Mammary epithelial cell (primary cell): ENCODE data around the gene CCR3.

ENCODE experiments used
- CTCF ChIP-seq, 2 donors: IDR thresholded peaks in 1 of 2; conservative IDR thresholded peaks in 1 of 2; 2 replicates each; pipeline ENCODE4 v1.5.1; 2011 to 2012; ENCODE audit warnings: inconsistent platforms in 2 of 2, low read length in 2 of 2, mild to moderate bottlenecking in 2 of 2, control low read depth in 1 of 2, low read depth in 1 of 2; ENCODE audit not compliant: insufficient read depth in 1 of 2; ENCODE audit errors: extremely low read depth in 1 of 2
- EZH2 ChIP-seq: IDR thresholded peaks from 2 replicates; pipeline ENCODE4 v1.6.1; 2012; ENCODE audit warnings: low read length, inconsistent platforms, borderline replicate concordance

DNA sequence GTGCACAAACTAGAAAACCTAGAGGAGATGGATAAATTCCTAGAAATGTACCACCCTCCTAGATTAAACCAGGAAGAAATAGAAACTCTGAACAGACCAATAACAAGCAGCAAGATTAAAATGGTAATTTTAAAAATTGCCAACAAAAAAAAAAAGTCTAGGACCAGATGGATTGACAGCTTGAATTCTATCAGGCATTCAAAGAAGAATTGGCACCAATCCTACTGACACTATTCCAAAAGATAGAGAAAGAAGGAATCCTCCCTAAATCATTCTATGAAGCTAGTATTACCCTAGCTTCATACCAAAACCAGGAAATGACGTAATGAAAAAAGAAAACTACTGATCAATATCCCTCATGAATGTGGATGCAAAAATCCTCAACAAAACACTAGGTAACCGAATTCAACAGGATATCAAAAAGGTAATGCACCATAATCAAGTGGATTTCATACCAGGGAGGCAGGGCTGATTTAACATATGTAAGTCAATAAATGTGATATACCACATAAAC, 24.0 kb upstream of the CCR3 start:
- no peak for TF ChIP-seq CTCF (conservative IDR thresholded peaks at IDR 0.05 in 1 of 2, IDR thresholded peaks at IDR 0.05 in 1 of 2; ENCODE audit: extremely low read depth in 1 of 2, insufficient read depth in 1 of 2, low read depth in 1 of 2, low read length in 2 of 2)
- TF ChIP-seq EZH2 = no peak
